IMR-90 (cell line): ENCODE data around the gene ETV6. TPM values are rescaled to one million over a fixed set of nuclear protein-coding genes. Genes with fewer than 3 reads are reported as not detected.

Experiments
- ATAC-seq: fragments of 200-7000 bp; cut with Tn5 transposase; 2 replicates; pipeline ENCODE4 v1.9.1; 2020; ENCODE audit warnings: low read depth, mild to moderate bottlenecking, moderate library complexity
- BruUV-seq: library from RNA; stranded (reverse); fragments of 400-500 nt; replicated peaks from 2 replicates; lab custom pipeline; 2021; lab: Mats Ljungman, UMichigan
- CTCF ChIA-PET: fragments of 300-600 bp; formaldehyde crosslinking; extraction: SDS; loops from one replicate; lab custom pipeline; 2021; ENCODE audit warnings: antibody characterized with exemption; lab: Yijun Ruan, JAX
- POLR2A ChIA-PET: fragments of 300-600 bp; sonication (Branson Sonifier 250); formaldehyde crosslinking; loops from one replicate; lab custom pipeline; 2022; ENCODE audit warnings: antibody characterized with exemption; ENCODE audit not compliant: unreplicated experiment; lab: Charles Lee
- DNase-seq: peaks from one replicate; pipeline ENCODE4 v3.0.0; 2013
- H2AFZ ChIP-seq: replicated peaks from 2 replicates; pipeline ENCODE3; 2013; ENCODE audit warnings: low read length, mild to moderate bottlenecking; ENCODE audit not compliant: poor library complexity
- H2AK5ac ChIP-seq: 2 replicates; pipeline ENCODE4 v1.6.1; 2013; ENCODE audit warnings: low read depth, low read length, inconsistent platforms
- H2AK9ac ChIP-seq: replicated peaks from 2 replicates; pipeline ENCODE3; 2013; ENCODE audit warnings: mild to moderate bottlenecking, low read depth, low read length, moderate library complexity; ENCODE audit not compliant: poor library complexity
- H2BK120ac ChIP-seq: 2 replicates; pipeline ENCODE4 v1.6.1; 2013; ENCODE audit warnings: low read depth, low read length, inconsistent platforms
- H2BK15ac ChIP-seq: 3 replicates; pipeline ENCODE4 v1.6.1; 2013; ENCODE audit warnings: low read depth, low read length, inconsistent platforms
- H2BK20ac ChIP-seq: 2 replicates; pipeline ENCODE4 v1.6.1; 2013; ENCODE audit warnings: low read depth, mild to moderate bottlenecking, inconsistent platforms, low read length, moderate library complexity
- H2BK5ac ChIP-seq: 2 replicates; pipeline ENCODE4 v1.6.1; 2013; ENCODE audit warnings: mild to moderate bottlenecking, low read depth, low read length, inconsistent platforms; ENCODE audit not compliant: poor library complexity, severe bottlenecking
- H3K14ac ChIP-seq: replicated peaks from 2 replicates; pipeline ENCODE4 v1.6.1; 2013; ENCODE audit warnings: low read depth, low read length, inconsistent platforms
- H3K18ac ChIP-seq: 2 replicates; pipeline ENCODE4 v1.6.1; 2013; ENCODE audit warnings: low read depth, low read length, control low read depth
- H3K23ac ChIP-seq: 2 replicates; pipeline ENCODE4 v1.6.1; 2013; ENCODE audit warnings: low read depth, low read length, inconsistent platforms
- H3K27ac ChIP-seq: 2 replicates; pipeline ENCODE4 v1.5.1; 2013; ENCODE audit warnings: mild to moderate bottlenecking, control low read depth, low read length; ENCODE audit not compliant: insufficient read depth
- H3K27me3 ChIP-seq: 2 replicates; pipeline ENCODE4 v1.6.1; 2013; ENCODE audit warnings: low read length; ENCODE audit not compliant: control insufficient read depth, insufficient read depth
- H3K36me3 ChIP-seq: 2 replicates; pipeline ENCODE4 v1.6.1; 2013; ENCODE audit warnings: low read length, mixed read lengths; ENCODE audit not compliant: control insufficient read depth, insufficient read depth
- H3K4ac ChIP-seq: 2 replicates; pipeline ENCODE4 v1.6.1; 2013; ENCODE audit warnings: low read depth, low read length, inconsistent platforms
- H3K4me1 ChIP-seq: 2 replicates; pipeline ENCODE4 v1.6.1; 2013; ENCODE audit warnings: low read length, mixed read lengths; ENCODE audit not compliant: control insufficient read depth, insufficient read depth
- H3K4me2 ChIP-seq: 2 replicates; pipeline ENCODE4 v1.6.1; 2013; ENCODE audit warnings: low read depth, mild to moderate bottlenecking, control low read depth, low read length, moderate library complexity
- H3K4me3 ChIP-seq: 2 replicates; pipeline ENCODE4 v1.5.1; 2013; ENCODE audit warnings: low read depth, mild to moderate bottlenecking, control low read depth, low read length, moderate library complexity; ENCODE audit not compliant: insufficient read depth
- H3K56ac ChIP-seq: 2 replicates; pipeline ENCODE4 v1.6.1; 2013; ENCODE audit warnings: low read length, inconsistent platforms; ENCODE audit not compliant: insufficient read depth; ENCODE audit errors: extremely low read depth
- H3K79me1 ChIP-seq, 2 experiments: 2 replicates each; pipeline ENCODE4 v1.6.1; 2013; ENCODE audit warnings: low read length in 2 of 2, inconsistent platforms in 1 of 2, low read depth in 1 of 2
- H3K9ac ChIP-seq: 2 replicates; pipeline ENCODE4 v1.6.1; 2013; ENCODE audit warnings: low read depth, low read length, control low read depth
- H3K9me1 ChIP-seq: 2 replicates; pipeline ENCODE4 v1.6.1; 2013; ENCODE audit warnings: low read length, inconsistent platforms; ENCODE audit not compliant: insufficient read depth
- H3K9me3 ChIP-seq: 2 replicates; pipeline ENCODE4 v1.6.1; 2013; ENCODE audit warnings: low read length; ENCODE audit not compliant: control insufficient read depth, insufficient read depth
- H4K20me1 ChIP-seq: 2 replicates; pipeline ENCODE4 v1.6.1; 2013; ENCODE audit warnings: low read length, inconsistent platforms; ENCODE audit not compliant: insufficient read depth
- H4K5ac ChIP-seq: 2 replicates; pipeline ENCODE4 v1.6.1; 2013; ENCODE audit warnings: mild to moderate bottlenecking, low read depth, low read length, control low read depth
- H4K8ac ChIP-seq, 2 experiments: 2 replicates each; pipeline ENCODE4 v1.6.1; 2013; ENCODE audit warnings: low read depth in 2 of 2, low read length in 2 of 2, control low read depth in 1 of 2, inconsistent platforms in 1 of 2
- H4K91ac ChIP-seq: 2 replicates; pipeline ENCODE4 v1.6.1; 2013; ENCODE audit warnings: low read depth, low read length, inconsistent platforms; ENCODE audit not compliant: insufficient read depth
- CEBPB ChIP-seq: IDR thresholded peaks from 2 replicates; pipeline ENCODE4 v1.6.1; 2012; ENCODE audit warnings: low read depth, low read length, improper control_type of control experiment
- CTCF ChIP-seq: conservative IDR thresholded peaks from 2 replicates; pipeline ENCODE4 v1.5.1; 2012; ENCODE audit warnings: mild to moderate bottlenecking, low read depth, low read length, improper control_type of control experiment
- USF2 ChIP-seq: fragments of 150-350 bp; IDR thresholded peaks from 2 replicates; pipeline ENCODE4 v1.6.1; 2017; ENCODE audit warnings: mild to moderate bottlenecking, antibody characterized with exemption, low read length, low read depth
- WGBS, 2 experiments: methylation state at CpG; one replicate each; pipeline versions ENCODE4 v1.1.5 to v1.1.7; 2013; ENCODE audit warnings: missing lambda C conversion rate in 2 of 2; ENCODE audit not compliant: insufficient read length in 1 of 2; ENCODE audit errors: extremely low coverage in 2 of 2; 5-methylcytosine and 5-hydroxymethylcytosine counted together
- dilution Hi-C: fragments of 300-500 bp; cut with HindIII; formaldehyde crosslinking; loops from one replicate; pipeline ENCODE4 v1.14.3; 2018; ENCODE audit warnings: low sequenced_read_pairs; ENCODE audit not compliant: unreplicated experiment
- in situ Hi-C: fragments of 300-500 bp; cut with MboI; formaldehyde crosslinking; loops from 3 replicates; pipeline ENCODE4 v1.14.3; 2019; ENCODE audit warnings: low sequenced_read_pairs, inconsistent platforms, mixed read lengths
- intact Hi-C: fragments of 100-400 bp; cut with micrococcal nuclease; formaldehyde crosslinking; loops from 2 replicates; pipeline ENCODE4 v1.10.0; 2022
- polyA plus RNA-seq, 3 experiments: library from polyadenylated mRNA; depleted of rRNA; stranded (reverse); fragments of >200 nt; gene quantifications; 2 replicates each; pipeline ENCODE4 v1.2.3, GENCODE V29; 2012; ENCODE audit warnings: low replicate concordance in 1 of 3
- total RNA-seq: library from RNA; depleted of rRNA; stranded (reverse); fragments of >200 nt; gene quantifications from 2 replicates; pipeline ENCODE4 v1.2.3, GENCODE V29; 2012

Gene ETV6
- total and polyA plus RNA-seq, 2 of the 4 experiments (the other 2 are of a cell fraction), result 8.4 to 9.9 TPM

- no peak for TF ChIP-seq CTCF
- TF ChIP-seq USF2, result no peak
- peak; percentile 95 for TF ChIP-seq CEBPB
These were observed 62.3 kb downstream of the ETV6 start for GRCh38 chr12:11711651-11712327.

More at GRCh38 chr12:11711651-11712327, 62.3 kb downstream of the ETV6 start:
- Histone ChIP-seq H3K23ac (peak overlapping the region; percentile 45; the same call in 1 of the 2 replicates), H3K36me3 (peaks cover 1% of the 10 kb centered on the region; the same call in 1 of the 2 replicates), H3K56ac (no peak overlapping the region), H4K8ac (peak overlapping the region in 1 of 2 experiments; percentile 61; a peak in 1 of 4 replicates), H2AK5ac (no peak overlapping the region), H2BK20ac (peak overlapping the region; percentile 20; the same call in 1 of the 2 replicates), H3K4me3 (no peak overlapping the region), H3K27me3 (no peaks in the 10 kb centered on the region), H3K4ac (peak overlapping the region; percentile 33; the same call in 1 of the 2 replicates), H4K20me1 (peaks cover 10% of the 10 kb centered on the region), H3K9me3 (no peaks in the 10 kb centered on the region), H2BK5ac (peak overlapping the region; percentile 27), H3K9me1 (peaks cover 24% of the 10 kb centered on the region), H2AFZ (no peak overlapping the region), H3K4me1 (peaks cover 19% of the 10 kb centered on the region), H3K79me1 (peaks cover 58 to 89% of the 10 kb centered on the region in 2 experiments), H2BK15ac (0 out of 3 replicates have a peak overlapping the region, but pooled peaks have one; percentile 20), H4K91ac (no peak overlapping the region), H3K14ac (no peak overlapping the region), H4K5ac (peak overlapping the region; percentile 48; the same call in 1 of the 2 replicates), H3K9ac (no peak overlapping the region; the same call in 1 of the 2 replicates), H2BK120ac (peak overlapping the region; percentile 32; the same call in 1 of the 2 replicates), H3K27ac (peak overlapping the region; percentile 4; the same call in 1 of the 2 replicates), H3K18ac (peak overlapping the region; percentile 14; the same call in 1 of the 2 replicates), H2AK9ac (no peak overlapping the region), H3K4me2 (no peak overlapping the region; the same call in 1 of the 2 replicates)
- ATAC-seq, result no peak
- ChIA-PET CTCF (no interaction called here), POLR2A (no interaction called here)
- dilution Hi-C loops (no loop called here), intact Hi-C loops (no loop called here), in situ Hi-C loops (loop anchor here (25.0 kb wide), 1 partner anchor 1001 kb away; the partner anchor contains the start of gene CDKN1B)
- DNase-seq, result peak; percentile 67
- WGBS, 2 experiments, result no CpG with 5 or more reads among the region's 9 CpGs
- no TSS peak for BruUV-seq
